ENCODE measurements around the gene ATP8B1. TPM values are rescaled to one million over a fixed set of nuclear protein-coding genes. Genes with fewer than 3 reads are reported as not detected.

ATP8B1 gene
- total RNA-seq, 1 donor from 2014 or later, result 66.7 TPM

DNA sequence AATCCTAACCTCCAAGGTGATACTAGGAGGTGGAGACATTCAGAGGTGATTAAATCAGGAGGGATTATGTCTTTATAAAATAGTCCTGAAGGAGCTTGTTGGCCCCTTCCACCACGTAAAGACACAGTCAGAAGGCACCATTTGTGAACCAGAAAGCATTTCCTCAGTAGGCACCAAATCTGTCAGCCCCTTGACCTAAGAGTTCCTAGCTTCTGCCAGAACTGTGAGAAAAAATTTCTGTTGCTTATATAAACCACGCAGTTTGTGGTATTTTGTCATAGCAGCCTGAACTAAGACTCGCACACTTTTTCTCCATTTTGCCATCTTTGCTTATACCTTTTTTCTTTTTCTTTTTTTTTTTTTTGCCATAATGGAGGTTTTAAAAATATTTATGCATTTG, 162.9 kb downstream of the ATP8B1 start:
- H3K4me1 Mint-ChIP-seq (ENCODE audit: unreplicated experiment), result no peaks in the 10 kb centered on the region
- peaks cover 7% of the 10 kb centered on the region for H3K27me3 Mint-ChIP-seq (ENCODE audit: unreplicated experiment)
- TF ChIP-seq, protein P1, sequence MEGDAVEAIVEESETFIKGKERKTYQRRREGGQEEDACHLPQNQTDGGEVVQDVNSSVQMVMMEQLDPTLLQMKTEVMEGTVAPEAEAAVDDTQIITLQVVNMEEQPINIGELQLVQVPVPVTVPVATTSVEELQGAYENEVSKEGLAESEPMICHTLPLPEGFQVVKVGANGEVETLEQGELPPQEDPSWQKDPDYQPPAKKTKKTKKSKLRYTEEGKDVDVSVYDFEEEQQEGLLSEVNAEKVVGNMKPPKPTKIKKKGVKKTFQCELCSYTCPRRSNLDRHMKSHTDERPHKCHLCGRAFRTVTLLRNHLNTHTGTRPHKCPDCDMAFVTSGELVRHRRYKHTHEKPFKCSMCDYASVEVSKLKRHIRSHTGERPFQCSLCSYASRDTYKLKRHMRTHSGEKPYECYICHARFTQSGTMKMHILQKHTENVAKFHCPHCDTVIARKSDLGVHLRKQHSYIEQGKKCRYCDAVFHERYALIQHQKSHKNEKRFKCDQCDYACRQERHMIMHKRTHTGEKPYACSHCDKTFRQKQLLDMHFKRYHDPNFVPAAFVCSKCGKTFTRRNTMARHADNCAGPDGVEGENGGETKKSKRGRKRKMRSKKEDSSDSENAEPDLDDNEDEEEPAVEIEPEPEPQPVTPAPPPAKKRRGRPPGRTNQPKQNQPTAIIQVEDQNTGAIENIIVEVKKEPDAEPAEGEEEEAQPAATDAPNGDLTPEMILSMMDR (IDR thresholded peaks at IDR 0.05; ENCODE audit: unreplicated experiment), result no peak
- peaks cover 13% of the 10 kb centered on the region for H3K36me3 Mint-ChIP-seq (ENCODE audit: low read depth, unreplicated experiment)
- DNase-seq (ENCODE audit: low spot score), result no peak
- H3K4me3 Mint-ChIP-seq (ENCODE audit: unreplicated experiment), result no peak overlapping the region
- H3K27ac Mint-ChIP-seq (ENCODE audit: unreplicated experiment), result no peak overlapping the region
- no peaks in the 10 kb centered on the region for H3K9me3 Mint-ChIP-seq (ENCODE audit: unreplicated experiment)

DNA sequence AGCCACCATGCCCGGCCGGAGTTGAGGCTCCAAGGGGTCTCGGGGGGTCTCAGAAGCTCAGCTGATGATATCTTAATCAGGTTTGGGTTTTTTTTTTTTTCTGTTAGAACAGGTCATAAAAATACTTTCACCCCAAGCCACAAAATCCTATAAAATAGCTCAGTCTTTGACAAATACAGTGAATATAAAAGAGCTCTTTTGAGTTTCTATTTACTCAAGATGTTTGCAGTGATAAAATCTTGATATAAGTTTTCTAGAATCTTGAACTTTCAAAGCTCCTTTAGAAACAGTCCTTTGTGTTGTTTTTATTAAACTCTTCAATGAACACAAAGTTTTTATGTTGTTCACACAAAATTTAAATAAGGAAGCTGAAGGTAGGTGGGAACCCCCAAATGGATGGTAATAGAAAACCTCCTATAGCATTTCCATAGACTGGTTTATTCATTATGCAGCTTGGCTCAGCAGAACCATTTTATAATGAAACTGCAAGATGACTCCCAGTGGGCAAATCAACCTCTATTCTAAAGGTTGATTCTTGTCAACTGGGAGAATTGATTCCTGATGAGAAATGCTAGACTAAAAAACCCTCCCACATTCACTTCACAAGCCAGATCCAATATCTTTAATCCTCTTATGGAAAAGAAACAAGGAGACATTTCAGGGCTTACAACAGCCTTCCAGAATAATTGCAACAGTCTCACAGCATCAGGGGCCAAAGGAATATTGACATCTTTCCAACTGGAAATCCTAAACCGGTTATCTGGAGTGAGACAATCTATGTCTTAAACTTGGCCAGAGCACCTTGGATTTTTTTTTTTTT, 167.9 kb downstream of the ATP8B1 start:
- Mint-ChIP-seq H3K36me3 (ENCODE audit: low read depth, unreplicated experiment) (peaks cover 9% of the 10 kb centered on the region), H3K27ac (ENCODE audit: unreplicated experiment) (no peak overlapping the region), H3K4me3 (ENCODE audit: unreplicated experiment) (no peak overlapping the region), H3K4me1 (ENCODE audit: unreplicated experiment) (peaks cover 5% of the 10 kb centered on the region), H3K27me3 (ENCODE audit: unreplicated experiment) (no peaks in the 10 kb centered on the region), H3K9me3 (ENCODE audit: unreplicated experiment) (no peaks in the 10 kb centered on the region)
- no peak for DNase-seq (ENCODE audit: low spot score)
- TF ChIP-seq, protein P1 (IDR thresholded peaks at IDR 0.05; ENCODE audit: unreplicated experiment), result no peak

DNA sequence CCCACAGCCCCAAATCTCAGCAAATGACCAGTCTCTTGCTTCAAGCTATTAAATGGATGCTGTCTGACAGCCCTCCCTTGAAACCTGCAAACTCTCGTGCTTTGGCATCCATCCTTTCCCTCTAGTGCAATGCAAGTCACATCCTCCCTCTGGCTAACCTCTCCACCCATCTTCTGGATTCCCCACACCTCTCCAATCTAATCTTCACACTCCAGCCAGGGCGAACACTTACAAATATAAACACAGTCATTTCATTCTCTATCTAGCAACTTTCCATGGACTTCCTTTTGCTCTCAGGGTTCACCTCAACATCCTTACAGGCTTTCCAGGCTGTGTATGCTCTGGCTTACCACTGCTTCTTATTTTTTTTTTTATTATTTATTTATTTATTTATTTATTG, 171.4 kb downstream of the ATP8B1 start:
- Mint-ChIP-seq H3K4me1 (ENCODE audit: unreplicated experiment) (peaks cover 9% of the 10 kb centered on the region), H3K36me3 (ENCODE audit: low read depth, unreplicated experiment) (peaks cover 9% of the 10 kb centered on the region), H3K9me3 (ENCODE audit: unreplicated experiment) (no peaks in the 10 kb centered on the region), H3K27me3 (ENCODE audit: unreplicated experiment) (peaks cover 1% of the 10 kb centered on the region), H3K4me3 (ENCODE audit: unreplicated experiment) (no peak overlapping the region), H3K27ac (ENCODE audit: unreplicated experiment) (no peak overlapping the region)
- TF ChIP-seq, protein P1 (IDR thresholded peaks at IDR 0.05; ENCODE audit: unreplicated experiment), result no peak
- DNase-seq (ENCODE audit: low spot score), result no peak

DNA sequence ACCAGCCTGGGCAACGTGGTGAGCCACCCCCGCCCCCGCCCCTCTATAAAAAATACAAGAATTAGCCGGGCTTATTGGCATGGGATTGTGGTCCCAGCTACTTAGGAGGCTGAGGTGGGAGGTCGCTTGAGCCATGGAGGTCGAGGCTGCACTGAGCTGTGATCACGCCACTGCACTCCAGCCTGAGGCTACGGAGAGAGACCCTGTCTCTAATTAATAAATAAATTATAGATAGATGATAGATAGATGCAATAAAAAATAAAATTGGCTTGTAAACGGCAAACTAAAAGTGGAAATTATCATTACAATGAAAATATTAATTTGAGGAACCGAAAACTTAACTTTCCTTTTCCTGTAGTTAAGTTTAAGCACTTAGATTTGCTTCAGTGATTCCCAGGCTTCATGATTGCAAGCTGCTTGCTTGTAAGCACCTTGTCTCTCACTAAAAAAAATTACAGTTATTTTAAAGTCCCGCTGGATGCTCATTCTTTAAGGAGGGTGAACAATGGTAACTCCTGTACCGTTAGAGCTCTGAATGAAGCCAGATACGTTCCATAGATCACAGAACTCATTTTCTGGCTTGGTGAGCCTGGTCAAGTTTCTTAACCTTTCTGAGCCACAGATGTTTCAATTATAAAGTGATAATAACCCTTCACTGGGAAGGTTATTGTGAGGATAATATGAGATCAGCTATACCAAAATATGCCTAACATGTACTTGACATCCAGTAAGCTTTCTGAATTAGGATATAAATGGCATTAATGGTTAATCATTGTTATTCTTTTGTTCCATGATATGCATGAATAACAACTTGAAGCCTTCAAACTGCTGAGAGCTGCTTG, 172.1 kb downstream of the ATP8B1 start:
- Mint-ChIP-seq H3K9me3 (ENCODE audit: unreplicated experiment) (no peaks in the 10 kb centered on the region), H3K27ac (ENCODE audit: unreplicated experiment) (peak overlapping the region; percentile 48), H3K36me3 (ENCODE audit: low read depth, unreplicated experiment) (peaks cover 9% of the 10 kb centered on the region), H3K4me3 (ENCODE audit: unreplicated experiment) (peak overlapping the region; percentile 93), H3K27me3 (ENCODE audit: unreplicated experiment) (peaks cover 1% of the 10 kb centered on the region), H3K4me1 (ENCODE audit: unreplicated experiment) (peaks cover 9% of the 10 kb centered on the region)
- DNase-seq (ENCODE audit: low spot score), result no peak
- TF ChIP-seq, protein P1 (IDR thresholded peaks at IDR 0.05; ENCODE audit: unreplicated experiment), result no peak
